Head of caudate nucleus (tissue), 42 donors: ENCODE measurements around the gene MAP3K8.

Experiments used
- DNase-seq, 42 donors: peaks; one replicate each; pipeline versions ENCODE4 v3.0.0 to v3.0.0-alpha.2; 2020 to 2021; ENCODE audit warnings: mixed read lengths in 7 of 42
- intact Hi-C: fragments of 100-400 bp; cut with DNase I; formaldehyde crosslinking; loops from one replicate; pipeline ENCODE4 v1.15.0; 2022

MAP3K8 gene

GRCh38 chr10:30505543-30506298 is 71.7 kb downstream of the MAP3K8 start:
- no peak for DNase-seq
- intact Hi-C loops: no loop called here

- intact Hi-C loops: no loop called here
- no peak for DNase-seq
Observed at GRCh38 chr10:30509508-30509907, 75.5 kb downstream of the MAP3K8 start.

GRCh38 chr10:30510184-30510931 is 76.4 kb downstream of the MAP3K8 start:
- intact Hi-C loops: no loop called here
- no peak for DNase-seq

GRCh38 chr10:30510932-30511700 is 77.1 kb downstream of the MAP3K8 start:
- intact Hi-C loops: no loop called here
- no peak for DNase-seq
